A549 (cell line): ENCODE results near the gene EDN1. TPM values are rescaled to one million over a fixed set of nuclear protein-coding genes. Genes with fewer than 3 reads are reported as not detected.

Experiments
- ATAC-seq, 2 experiments: fragments of 200-7000 bp in 1 of 2; fragments of >200 bp in 1 of 2; cut with Nextera tagmentation in 1 of 2; cut with Tn5 transposase in 1 of 2; 3 replicates each; pipeline versions ENCODE4 v1.8.0 to v1.9.1; 2018 to 2020; ENCODE audit warnings: mild to moderate bottlenecking in 1 of 2, moderate library complexity in 1 of 2
- CTCF ChIA-PET: fragments of 300-600 bp; sonication (Branson Sonifier 250); formaldehyde crosslinking; extraction: SDS; loops from one replicate; lab custom pipeline; 2021; ENCODE audit warnings: antibody characterized with exemption, inconsistent platforms; lab: Yijun Ruan, JAX
- POLR2A ChIA-PET: fragments of 350-600 bp; formaldehyde crosslinking; extraction: SDS; loops from one replicate; lab custom pipeline; 2021; ENCODE audit warnings: antibody characterized with exemption, inconsistent platforms; lab: Yijun Ruan, JAX
- DNase-seq, 2 experiments: peaks; one replicate each; pipeline versions ENCODE4 v3.0.0 to v3.0.0-alpha.2; 2011 to 2016; ENCODE audit warnings: low read depth in 1 of 2, low spot score in 1 of 2
- FAIRE-seq: peaks from 2 replicates; lab custom pipeline; 2011; peaks lifted over from hg19 to GRCh38; lab: Jason Lieb, UNC
- H3K27ac ChIP-seq, 2 experiments: fragments of >200 bp; sonication (Bioruptor Twin); formaldehyde crosslinking; 3 replicates each; pipeline ENCODE4 v1.5.1; 2016 to 2017
- H3K4me1 ChIP-seq: fragments of >200 bp; sonication (Bioruptor Twin); formaldehyde crosslinking; 3 replicates; pipeline ENCODE4 v1.6.1; 2016
- H3K4me2 ChIP-seq: fragments of >200 bp; sonication (Bioruptor Twin); formaldehyde crosslinking; 3 replicates; pipeline ENCODE4 v1.6.1; 2016
- H3K4me3 ChIP-seq: fragments of >200 bp; sonication (Bioruptor Twin); formaldehyde crosslinking; 3 replicates; pipeline ENCODE4 v1.5.1; 2016
- H3K9me3 ChIP-seq: fragments of >200 bp; sonication (Bioruptor Twin); formaldehyde crosslinking; 3 replicates; pipeline ENCODE4 v1.6.1; 2016
- CEBPB ChIP-seq, 2 experiments: fragments of >200 bp in 1 of 2; sonication (Bioruptor Twin) in 1 of 2; formaldehyde crosslinking in 1 of 2; IDR thresholded peaks; 2 replicates each; pipeline ENCODE4 v1.6.1; 2012 to 2016
- CTCF ChIP-seq: fragments of >200 bp; sonication (Bioruptor Twin); formaldehyde crosslinking; IDR thresholded peaks from 3 replicates; pipeline ENCODE4 v1.5.1; 2016
- HMGXB4 ChIP-seq: fragments of 250-450 bp; sonication (Bioruptor Pico); IDR thresholded peaks from 2 replicates; pipeline ENCODE4 v1.5.0; 2021; ENCODE audit warnings: mild to moderate bottlenecking, moderate library complexity, borderline replicate concordance
- HOXB13 ChIP-seq: fragments of 250-450 bp; sonication (Bioruptor Pico); IDR thresholded peaks from 2 replicates; pipeline ENCODE4 v1.5.0; 2020; ENCODE audit warnings: low read depth, mild to moderate bottlenecking, moderate library complexity
- JUN ChIP-seq, 2 experiments: fragments of >200 bp; sonication (Bioruptor Twin); formaldehyde crosslinking; IDR thresholded peaks; 2 replicates in 1 of 2; 3 replicates in 1 of 2; pipeline ENCODE4 v1.6.1; 2016 to 2017
- MAX ChIP-seq: IDR thresholded peaks from 2 replicates; pipeline ENCODE4 v1.6.1; 2012
- NPAS2 ChIP-seq: fragments of 250-450 bp; sonication (Bioruptor Pico); IDR thresholded peaks from 2 replicates; pipeline ENCODE4 v1.8.0; 2022; ENCODE audit warnings: mild to moderate bottlenecking, moderate library complexity, borderline replicate concordance
- POLR2AphosphoS2 ChIP-seq: conservative IDR thresholded peaks from 2 replicates; pipeline ENCODE4 v1.6.1; 2012; ENCODE audit warnings: low read length, improper control_type of control experiment, inconsistent platforms
- RAD21 ChIP-seq, 2 experiments: fragments of >200 bp in 1 of 2; sonication (Bioruptor Twin) in 1 of 2; formaldehyde crosslinking in 1 of 2; IDR thresholded peaks in 1 of 2; conservative IDR thresholded peaks in 1 of 2; 2 replicates in 1 of 2; 3 replicates in 1 of 2; pipeline ENCODE4 v1.6.1; 2012 to 2018; ENCODE audit warnings: inconsistent platforms in 1 of 2
- RCOR1 ChIP-seq: fragments of 150-350 bp; IDR thresholded peaks from 2 replicates; pipeline ENCODE4 v1.6.1; 2014; ENCODE audit warnings: antibody characterized with exemption, low read length, low read depth
- USF2 ChIP-seq: fragments of 450-650 bp; IDR thresholded peaks from 2 replicates; pipeline ENCODE4 v1.6.1; 2014; ENCODE audit warnings: antibody characterized with exemption
- ZFP36 ChIP-seq: fragments of 450-650 bp; IDR thresholded peaks from 2 replicates; pipeline ENCODE4 v1.6.1; 2014; ENCODE audit warnings: borderline replicate concordance; ENCODE audit not compliant: partially characterized antibody
- ZSCAN20 ChIP-seq: fragments of 250-450 bp; sonication (Bioruptor Pico); IDR thresholded peaks from 2 replicates; pipeline ENCODE4 v1.8.0; 2022; ENCODE audit warnings: mild to moderate bottlenecking, moderate library complexity
- WGBS: methylation state at CpG from one replicate; pipeline ENCODE4 v1.1.6; 2017; ENCODE audit errors: missing lambda C conversion rate; 5-methylcytosine and 5-hydroxymethylcytosine counted together
- polyA plus RNA-seq, 4 experiments: library from polyadenylated mRNA; depleted of rRNA in 3 of 4; stranded (reverse); fragments of >200 nt; fragmentation: RNase III in 1 of 4; extraction: RNeasy Plus Mini Kit Qiagen cat#74134 plus additional on column Dnase treatment in 1 of 4; gene quantifications; 2 replicates in 3 of 4; 3 replicates in 1 of 4; pipeline ENCODE4 v1.2.3, GENCODE V29; 2011 to 2017

The EDN1 gene
- polyA plus RNA-seq, 2 of the 4 experiments (the other 2 are of a cell fraction): 33.5 to 87.4 TPM

GRCh38 chr6:12280902-12281301 lies 9.3 kb upstream of the EDN1 start:
- ATAC-seq (0 out of 6 replicates have a peak, but pooled peaks of 1 of the 2 experiments have one; percentile 32), DNase-seq (no peak), FAIRE-seq (no peak)
- 73% methylated on average over 3 of the region's 3 CpGs for WGBS
- CTCF ChIA-PET: interaction anchor here (1.0 to 1.2 kb wide), 2 partner anchors 324 to 685 kb away, joined by 3 to 4 read pairs; no protein-coding TSS in a partner anchor
- Histone ChIP-seq H3K27ac (peak overlapping the region; percentile 56 to 82), H3K4me3 (no peak overlapping the region), H3K4me1 (peaks cover 42% of the 10 kb centered on the region), H3K9me3 (no peaks in the 10 kb centered on the region), H3K4me2 (peak overlapping the region; percentile 72)
- TF ChIP-seq RAD21 (conservative IDR thresholded peaks at IDR 0.05 in 1 of 2, IDR thresholded peaks at IDR 0.05 in 1 of 2) (no peak), HOXB13 (CRISPR knock-in tag) (no peak), USF2 (no peak)
- POLR2A ChIA-PET: interaction anchor here (2.6 kb wide), 1 partner anchor 10 kb away, joined by 8 read pairs; the partner anchor contains the start of gene EDN1

GRCh38 chr6:12283904-12284303 lies 6.3 kb upstream of the EDN1 start:
- H3K4me2 ChIP-seq: peak overlapping the region; percentile 36; the same call in 2 of the 3 replicates
- 39% methylated on average over 4 of the region's 4 CpGs for WGBS
- H3K4me1 ChIP-seq: peaks cover 59% of the 10 kb centered on the region
- POLR2A ChIA-PET: no interaction called here
- no peak for ATAC-seq
- FAIRE-seq: no peak
- no peak overlapping the region for H3K4me3 ChIP-seq
- TF ChIP-seq RCOR1 (no peak), CTCF (0 out of 3 replicates have a peak, but pooled peaks have one; percentile 16)
- H3K9me3 ChIP-seq: no peaks in the 10 kb centered on the region
- peak overlapping the region in 1 of 2 experiments; percentile 37; a peak in 1 of 6 replicates for H3K27ac ChIP-seq
- CTCF ChIA-PET: interaction anchor here (0.7 to 1.9 kb wide), 2 partner anchors 8 to 567 kb away, joined by 3 to 4 read pairs; no protein-coding TSS in a partner anchor
- no peak for DNase-seq

GRCh38 chr6:12286373-12287110 lies 3.6 kb upstream of the EDN1 start:
- Histone ChIP-seq H3K4me1 (peaks cover 39% of the 10 kb centered on the region), H3K4me2 (peak overlapping the region; percentile 92), H3K4me3 (peak overlapping the region; percentile 81; the same call in 2 of the 3 replicates), H3K27ac (peak overlapping the region; percentile 89 to 95), H3K9me3 (no peaks in the 10 kb centered on the region)
- ChIA-PET CTCF (interaction anchor here (0.6 to 3.7 kb wide), 28 partner anchors 8 to 1008 kb away, joined by 3 to 25 read pairs (median 4); no protein-coding TSS in a partner anchor), POLR2A (interaction anchor here (0.7 kb wide), 1 partner anchor 63 kb away, joined by 3 read pairs; no protein-coding TSS in a partner anchor)
- FAIRE-seq (no peak), ATAC-seq (no peak), DNase-seq (no peak)
- 51% methylated on average over 4 of the region's 4 CpGs for WGBS
- TF ChIP-seq POLR2AphosphoS2: no peak
- TF ChIP-seq CEBPB (IDR thresholded peaks at IDR 0.05): peak in 1 of 2 experiments; percentile 63; a peak in 1 of 4 replicates

- POLR2A ChIA-PET: interaction anchor here (1.0 kb wide), 1 partner anchor 11 kb away, joined by 3 read pairs; no protein-coding TSS in a partner anchor
- DNase-seq: peak in 1 of 2 experiments; percentile 75
- peak overlapping the region; percentile 92 for H3K4me2 ChIP-seq
- peak overlapping the region; percentile 89 to 95 for H3K27ac ChIP-seq
- ATAC-seq: peak; percentile 32 to 44
- CTCF ChIA-PET: interaction anchor here (0.8 to 3.7 kb wide), 16 partner anchors 10 to 703 kb away, joined by 3 to 25 read pairs (median 6); no protein-coding TSS in a partner anchor
- 0% methylated on average over 5 of the region's 13 CpGs for WGBS
- TF ChIP-seq ZSCAN20 (CRISPR knock-in tag): no peak
- peak in 1 of 2 experiments; percentile 15; a peak in 1 of 5 replicates for TF ChIP-seq JUN (IDR thresholded peaks at IDR 0.05)
- 0 out of 2 replicates have a peak, but pooled peaks have one; percentile 1 for TF ChIP-seq MAX
- no peak for TF ChIP-seq HMGXB4 (CRISPR knock-in tag)
- TF ChIP-seq CEBPB (IDR thresholded peaks at IDR 0.05): no peak
- TF ChIP-seq NPAS2 (CRISPR knock-in tag): no peak
- TF ChIP-seq ZFP36: no peak
- FAIRE-seq: no peak
- H3K4me3 ChIP-seq: peak overlapping the region; percentile 81
- peaks cover 32% of the 10 kb centered on the region for H3K4me1 ChIP-seq
- no peaks in the 10 kb centered on the region for H3K9me3 ChIP-seq
Measured at GRCh38 chr6:12288211-12288618, 1.9 kb upstream of the EDN1 start.
